HCT116 (cell line): ENCODE data around the gene SSTR3. TPM values are rescaled to one million over a fixed set of nuclear protein-coding genes. Genes with fewer than 3 reads are reported as not detected.

Experiments
- ATAC-seq: fragments of 200-7000 bp; cut with Tn5 transposase; 2 replicates; pipeline ENCODE4 v1.9.1; 2020; ENCODE audit warnings: mild to moderate bottlenecking, moderate library complexity
- BruUV-seq: library from RNA; stranded (reverse); fragments of 400-500 nt; replicated peaks from 2 replicates; lab custom pipeline; 2021; lab: Mats Ljungman, UMichigan
- CTCF ChIA-PET: fragments of 300-600 bp; sonication (Branson Sonifier 250); formaldehyde crosslinking; loops from one replicate; lab custom pipeline; 2021; ENCODE audit warnings: antibody characterized with exemption; lab: Charles Lee
- POLR2A ChIA-PET: fragments of 300-600, 350-600 bp; sonication (Branson Sonifier 250); formaldehyde crosslinking; loops from one replicate; lab custom pipeline; 2021; ENCODE audit warnings: antibody characterized with exemption; lab: Charles Lee
- RAD21 ChIA-PET, 2 experiments: fragments of 300-600 bp; sonication (Branson Sonifier 250); formaldehyde crosslinking; loops; one replicate each; lab custom pipeline; 2023; ENCODE audit warnings: low total read pairs in 2 of 2; ENCODE audit not compliant: uncharacterized antibody in 2 of 2, unreplicated experiment in 2 of 2, low non-redundant PET in 1 of 2; lab: Charles Lee
- DNase-seq: peaks from one replicate; pipeline ENCODE4 v3.0.0-alpha.2; 2010; ENCODE audit warnings: low read depth, low spot score
- H2AFZ ChIP-seq: fragments of 200-600 bp; shearing (Covaris generic), sonication (generic); 2 replicates; pipeline ENCODE4 v1.6.1; 2017; ENCODE audit warnings: low read depth, mixed run types, mixed read lengths, antibody characterized with exemption, low read length; ENCODE audit not compliant: poor library complexity, severe bottlenecking
- H3K27ac ChIP-seq: 2 replicates; pipeline ENCODE4 v1.5.1; 2012; ENCODE audit warnings: low read depth, low read length
- H3K27me3 ChIP-seq: fragments of 200-600 bp; sonication (generic); 2 replicates; pipeline ENCODE4 v1.6.1; 2016; ENCODE audit warnings: mixed run types, low read length, mixed read lengths; ENCODE audit not compliant: insufficient read depth
- H3K36me3 ChIP-seq, 2 experiments: fragments of 200-500 bp in 1 of 2; fragments of 200-600 bp in 1 of 2; sonication (Bioruptor generic) in 1 of 2; sonication (generic) in 1 of 2; 2 replicates each; pipeline versions ENCODE4 v1.5.1 to v1.6.1; 2014 to 2016; ENCODE audit warnings: low read length in 2 of 2, inconsistent platforms in 1 of 2, mixed read lengths in 1 of 2, mixed run types in 1 of 2; ENCODE audit not compliant: insufficient read depth in 2 of 2, control insufficient read depth in 1 of 2
- H3K4me1 ChIP-seq, 2 experiments: fragments of 200-600 bp in 1 of 2; sonication (generic) in 1 of 2; 2 replicates each; pipeline versions ENCODE4 v1.5.1 to v1.6.1; 2012 to 2017; ENCODE audit warnings: low read length in 2 of 2, inconsistent platforms in 1 of 2, mild to moderate bottlenecking in 1 of 2, mixed read lengths in 1 of 2, mixed run types in 1 of 2, moderate library complexity in 1 of 2; ENCODE audit not compliant: insufficient read depth in 2 of 2, control insufficient read depth in 1 of 2
- H3K4me2 ChIP-seq: fragments of 200-600 bp; sonication (generic); 2 replicates; pipeline ENCODE4 v1.6.1; 2017; ENCODE audit warnings: mixed run types, low read length, mixed read lengths
- H3K4me3 ChIP-seq, 2 experiments: fragments of 200-600 bp in 1 of 2; sonication (generic) in 1 of 2; replicated peaks in 1 of 2; 2 replicates each; pipeline ENCODE4 v1.5.1; 2011 to 2016; ENCODE audit warnings: low read length in 2 of 2, control low read depth in 1 of 2, low read depth in 1 of 2, mild to moderate bottlenecking in 1 of 2, mixed read lengths in 1 of 2, mixed run types in 1 of 2
- H3K79me2 ChIP-seq: fragments of 200-600 bp; sonication (generic); 2 replicates; pipeline ENCODE4 v1.6.1; 2017; ENCODE audit warnings: mild to moderate bottlenecking, mixed run types, low read length, moderate library complexity, mixed read lengths; ENCODE audit not compliant: insufficient read depth
- H3K9ac ChIP-seq: fragments of 200-600 bp; sonication (generic); 2 replicates; pipeline ENCODE4 v1.6.1; 2016; ENCODE audit warnings: low read length, mixed read lengths
- H3K9me2 ChIP-seq: fragments of 200-600 bp; sonication (generic), shearing (Covaris generic); 2 replicates; pipeline ENCODE4 v1.6.1; 2017; ENCODE audit warnings: mixed run types, mild to moderate bottlenecking, moderate library complexity; ENCODE audit not compliant: insufficient read depth
- H3K9me3 ChIP-seq, 2 experiments: fragments of 200-500 bp in 1 of 2; fragments of 200-600 bp in 1 of 2; sonication (Bioruptor generic) in 1 of 2; sonication (generic) in 1 of 2; 2 replicates each; pipeline ENCODE4 v1.6.1; 2014 to 2017; ENCODE audit warnings: low read length in 2 of 2, mixed read lengths in 2 of 2, inconsistent platforms in 1 of 2, low read depth in 1 of 2, mild to moderate bottlenecking in 1 of 2, mixed run types in 1 of 2, moderate library complexity in 1 of 2; ENCODE audit not compliant: control insufficient read depth in 1 of 2, insufficient read depth in 1 of 2
- H4K20me1 ChIP-seq: fragments of 200-600 bp; sonication (generic), shearing (Covaris generic); 2 replicates; pipeline ENCODE4 v1.6.1; 2017; ENCODE audit warnings: mixed run types, mild to moderate bottlenecking, moderate library complexity; ENCODE audit not compliant: insufficient read depth
- ATF3 ChIP-seq: IDR thresholded peaks from 2 replicates; pipeline ENCODE4 v1.6.1; 2012
- CBX3 ChIP-seq: IDR thresholded peaks from 2 replicates; pipeline ENCODE4 v1.6.1; 2012; ENCODE audit warnings: low read depth
- EGR1 ChIP-seq: IDR thresholded peaks from 2 replicates; pipeline ENCODE4 v1.6.1; 2012; ENCODE audit warnings: low read depth
- ELF1 ChIP-seq: IDR thresholded peaks from 2 replicates; pipeline ENCODE4 v1.6.1; 2012; ENCODE audit warnings: low read depth, borderline replicate concordance
- FOSL1 ChIP-seq: IDR thresholded peaks from 2 replicates; pipeline ENCODE4 v1.6.1; 2012; ENCODE audit warnings: low read depth
- JUND ChIP-seq: IDR thresholded peaks from 2 replicates; pipeline ENCODE4 v1.6.1; 2012
- MAX ChIP-seq: IDR thresholded peaks from 2 replicates; pipeline ENCODE4 v1.6.1; 2012
- POLR2A ChIP-seq: IDR thresholded peaks from 2 replicates; pipeline ENCODE4 v1.7.0; 2011; ENCODE audit warnings: borderline replicate concordance; ENCODE audit not compliant: insufficient read depth, insufficient read length; ENCODE audit errors: extremely low read depth
- POLR2AphosphoS5 ChIP-seq: IDR thresholded peaks from 2 replicates; pipeline ENCODE4 v1.6.1; 2011; ENCODE audit warnings: mild to moderate bottlenecking, low read depth, low read length, moderate library complexity
- REST ChIP-seq: IDR thresholded peaks from 2 replicates; pipeline ENCODE4 v1.6.1; 2012; ENCODE audit warnings: low read depth
- SP1 ChIP-seq: IDR thresholded peaks from 2 replicates; pipeline ENCODE4 v1.6.1; 2012; ENCODE audit warnings: low read depth
- ZFX ChIP-seq: fragments of 450-650 bp; IDR thresholded peaks from 2 replicates; pipeline ENCODE4 v1.6.1; 2017
- ZNF274 ChIP-seq: fragments of 200-500 bp; sonication (Bioruptor generic); IDR thresholded peaks from 2 replicates; pipeline ENCODE4 v1.6.1; 2014; ENCODE audit warnings: mild to moderate bottlenecking, low read depth, low read length, inconsistent platforms
- intact Hi-C: fragments of 100-400 bp; cut with micrococcal nuclease; formaldehyde crosslinking; loops from 2 replicates; pipeline ENCODE4 v1.10.0; 2022
- total RNA-seq: library from RNA; stranded (reverse); gene quantifications from one replicate; pipeline ENCODE4 v1.2.1, GENCODE V29; 2021; ENCODE audit not compliant: unreplicated experiment

Gene SSTR3
- total RNA-seq, 1 experiment from 2014 or later, result not detected

- H3K27me3 ChIP-seq, result no peaks in the 10 kb centered on the region
- H3K4me1 ChIP-seq, result peaks cover 24 to 41% of the 10 kb centered on the region in 2 experiments
- no peaks in the 10 kb centered on the region for H4K20me1 ChIP-seq
- RAD21 ChIA-PET, result no interaction called here
- peak overlapping the region in 1 of 2 experiments; percentile 48; a peak in 3 of 4 replicates for H3K4me3 ChIP-seq
- ATAC-seq (peak; percentile 71), DNase-seq (peak; percentile 43)
- no peaks in the 10 kb centered on the region for H3K79me2 ChIP-seq
- no peak for TF ChIP-seq ZFX
- no peak for TF ChIP-seq POLR2A
- peak; percentile 5; the same call in 1 of the 2 replicates for TF ChIP-seq SP1
- no peak for TF ChIP-seq ZNF274
- TF ChIP-seq REST, result no peak
- TF ChIP-seq FOSL1, result peak; percentile 62
- TF ChIP-seq ELF1, result no peak
- no peak for TF ChIP-seq ATF3
- TF ChIP-seq MAX, result no peak
- peak; percentile 21; the same call in 1 of the 2 replicates for TF ChIP-seq POLR2AphosphoS5
- TF ChIP-seq CBX3, result peak; percentile 53; the same call in 1 of the 2 replicates
- no peak; the same call in 1 of the 2 replicates for TF ChIP-seq EGR1
- TF ChIP-seq JUND, result peak; percentile 63; the same call in 1 of the 2 replicates
- POLR2A ChIA-PET, result interaction anchor here (0.9 to 1.7 kb wide), 5 partner anchors 11 to 230 kb away, joined by 3 to 10 read pairs (median 5); partner anchors contain the start of genes C1QTNF6 and RAC2
- CTCF ChIA-PET, result interaction anchor here (0.8 to 2.1 kb wide), 3 partner anchors 29 to 31 kb away, joined by 5 to 19 read pairs (median 13); no protein-coding TSS in a partner anchor
- H3K36me3 ChIP-seq, result peaks cover 0 to 7% of the 10 kb centered on the region in 2 experiments; a peak in 1 of 4 replicates
- peak overlapping the region; percentile 55 for H3K27ac ChIP-seq
- H3K9me3 ChIP-seq, result no peaks in the 10 kb centered on the region
- no TSS peak for BruUV-seq
- peak overlapping the region; percentile 88 for H3K4me2 ChIP-seq
- H2AFZ ChIP-seq, result no peak overlapping the region
- H3K9ac ChIP-seq, result peak overlapping the region; percentile 65
- intact Hi-C loops, result no loop called here
- no peaks in the 10 kb centered on the region for H3K9me2 ChIP-seq
Observed at GRCh38 chr22:37229012-37229804, 16.9 kb upstream of the SSTR3 start.
